ENCODE results near the gene SYT11. TPM values are rescaled to one million over a fixed set of nuclear protein-coding genes. Genes with fewer than 3 reads are reported as not detected.
A peak's percentile ranks its signal among the peaks of the same experiment; 100 is the strongest.

SYT11 gene
- total RNA-seq, 1 experiment from 2014 or later: 6.1 TPM

DNA sequence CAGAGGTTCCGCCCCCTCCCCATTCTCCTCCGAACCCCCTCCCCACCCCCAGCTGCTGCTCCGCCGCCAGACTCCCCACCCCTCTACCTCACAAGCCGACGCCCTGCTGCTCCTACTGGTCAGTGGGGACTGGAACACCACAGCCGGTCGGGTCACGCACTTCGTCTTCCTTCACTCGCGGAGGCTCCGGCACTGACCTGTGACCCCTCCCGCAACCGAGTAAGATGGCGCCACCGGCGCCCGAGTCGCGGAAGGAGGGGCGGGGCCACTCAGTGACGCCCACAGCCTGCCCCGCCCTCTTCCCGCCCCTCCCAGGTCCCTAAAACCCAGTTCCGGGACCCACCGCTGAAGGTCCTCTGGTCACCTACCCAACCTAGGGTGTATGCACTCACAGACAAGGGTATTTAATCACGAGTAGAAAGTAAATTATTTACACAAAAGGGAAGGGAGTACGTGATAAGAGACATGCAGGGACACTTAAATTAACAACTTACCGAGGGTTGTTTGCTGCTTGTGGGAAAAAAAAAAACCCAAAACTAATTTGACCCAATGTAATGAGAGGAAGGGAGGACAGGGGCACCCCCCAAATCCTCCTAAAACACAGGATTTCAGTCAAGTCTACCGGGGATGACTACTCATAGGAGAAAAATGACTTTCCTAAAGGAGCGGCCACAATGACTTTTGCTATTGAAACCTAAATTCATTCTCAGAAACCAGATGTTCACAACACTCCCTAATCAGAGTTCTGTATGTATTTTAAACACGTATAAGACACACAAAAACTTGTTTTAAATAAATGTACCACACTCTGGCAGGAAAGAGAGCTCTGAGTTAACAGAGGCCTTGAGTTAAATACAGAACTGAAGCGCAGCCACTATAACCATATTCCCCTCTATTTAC, 52.0 kb downstream of the SYT11 start, which contains the start of gene RIT1 (continued):
- TF ChIP-seq, protein P1, sequence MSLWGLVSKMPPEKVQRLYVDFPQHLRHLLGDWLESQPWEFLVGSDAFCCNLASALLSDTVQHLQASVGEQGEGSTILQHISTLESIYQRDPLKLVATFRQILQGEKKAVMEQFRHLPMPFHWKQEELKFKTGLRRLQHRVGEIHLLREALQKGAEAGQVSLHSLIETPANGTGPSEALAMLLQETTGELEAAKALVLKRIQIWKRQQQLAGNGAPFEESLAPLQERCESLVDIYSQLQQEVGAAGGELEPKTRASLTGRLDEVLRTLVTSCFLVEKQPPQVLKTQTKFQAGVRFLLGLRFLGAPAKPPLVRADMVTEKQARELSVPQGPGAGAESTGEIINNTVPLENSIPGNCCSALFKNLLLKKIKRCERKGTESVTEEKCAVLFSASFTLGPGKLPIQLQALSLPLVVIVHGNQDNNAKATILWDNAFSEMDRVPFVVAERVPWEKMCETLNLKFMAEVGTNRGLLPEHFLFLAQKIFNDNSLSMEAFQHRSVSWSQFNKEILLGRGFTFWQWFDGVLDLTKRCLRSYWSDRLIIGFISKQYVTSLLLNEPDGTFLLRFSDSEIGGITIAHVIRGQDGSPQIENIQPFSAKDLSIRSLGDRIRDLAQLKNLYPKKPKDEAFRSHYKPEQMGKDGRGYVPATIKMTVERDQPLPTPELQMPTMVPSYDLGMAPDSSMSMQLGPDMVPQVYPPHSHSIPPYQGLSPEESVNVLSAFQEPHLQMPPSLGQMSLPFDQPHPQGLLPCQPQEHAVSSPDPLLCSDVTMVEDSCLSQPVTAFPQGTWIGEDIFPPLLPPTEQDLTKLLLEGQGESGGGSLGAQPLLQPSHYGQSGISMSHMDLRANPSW (CRISPR knock-in tag; conservative IDR thresholded peaks at IDR 0.05; ENCODE audit: low read depth): no peak
- TF ChIP-seq ZNF121 (CRISPR knock-in tag; IDR thresholded peaks at IDR 0.05): no peak
- 0 out of 2 replicates have a peak, but pooled peaks have one; percentile 40 for TF ChIP-seq AR (CRISPR knock-in tag; IDR thresholded peaks at IDR 0.05)
- no peak for TF ChIP-seq ZSCAN18 (CRISPR knock-in tag; IDR thresholded peaks at IDR 0.05)
- peak; percentile 69; the same call in 1 of the 2 replicates for TF ChIP-seq EMX1 (CRISPR knock-in tag; IDR thresholded peaks at IDR 0.05)
- TF ChIP-seq KAT7 (CRISPR knock-in tag; IDR thresholded peaks at IDR 0.05; ENCODE audit: borderline replicate concordance): no peak
- no peak for TF ChIP-seq ESRRA (CRISPR knock-in tag; IDR thresholded peaks at IDR 0.05; ENCODE audit: borderline replicate concordance)
- no peak for TF ChIP-seq NFE2L1 (CRISPR knock-in tag; IDR thresholded peaks at IDR 0.05)
- no peak for TF ChIP-seq ATF1 (CRISPR knock-in tag; IDR thresholded peaks at IDR 0.05)
- TF ChIP-seq E2F1 (CRISPR knock-in tag; IDR thresholded peaks at IDR 0.05): no peak
- no peak for TF ChIP-seq TCF7 (CRISPR knock-in tag; IDR thresholded peaks at IDR 0.05; ENCODE audit: low read depth)
- no peak for TF ChIP-seq ETV6 (CRISPR knock-in tag; IDR thresholded peaks at IDR 0.05)
- TF ChIP-seq SMAD3 (CRISPR knock-in tag; IDR thresholded peaks at IDR 0.05; ENCODE audit: borderline replicate concordance): 0 out of 2 replicates have a peak, but pooled peaks have one; percentile 14
- TF ChIP-seq CBFB (CRISPR knock-in tag; IDR thresholded peaks at IDR 0.05; ENCODE audit: low read depth): no peak
- no peak for TF ChIP-seq IRF2 (CRISPR knock-in tag; IDR thresholded peaks at IDR 0.05; ENCODE audit: borderline replicate concordance, low read depth)
- TF ChIP-seq ZNF317 (CRISPR knock-in tag; IDR thresholded peaks at IDR 0.05; ENCODE audit: borderline replicate concordance, low read depth): no peak
- no peak for TF ChIP-seq TP53 (CRISPR knock-in tag; IDR thresholded peaks at IDR 0.05)
- TF ChIP-seq, protein P2, sequence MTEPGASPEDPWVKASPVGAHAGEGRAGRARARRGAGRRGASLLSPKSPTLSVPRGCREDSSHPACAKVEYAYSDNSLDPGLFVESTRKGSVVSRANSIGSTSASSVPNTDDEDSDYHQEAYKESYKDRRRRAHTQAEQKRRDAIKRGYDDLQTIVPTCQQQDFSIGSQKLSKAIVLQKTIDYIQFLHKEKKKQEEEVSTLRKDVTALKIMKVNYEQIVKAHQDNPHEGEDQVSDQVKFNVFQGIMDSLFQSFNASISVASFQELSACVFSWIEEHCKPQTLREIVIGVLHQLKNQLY (CRISPR knock-in tag; IDR thresholded peaks at IDR 0.05): no peak
- TF ChIP-seq, protein P3, sequence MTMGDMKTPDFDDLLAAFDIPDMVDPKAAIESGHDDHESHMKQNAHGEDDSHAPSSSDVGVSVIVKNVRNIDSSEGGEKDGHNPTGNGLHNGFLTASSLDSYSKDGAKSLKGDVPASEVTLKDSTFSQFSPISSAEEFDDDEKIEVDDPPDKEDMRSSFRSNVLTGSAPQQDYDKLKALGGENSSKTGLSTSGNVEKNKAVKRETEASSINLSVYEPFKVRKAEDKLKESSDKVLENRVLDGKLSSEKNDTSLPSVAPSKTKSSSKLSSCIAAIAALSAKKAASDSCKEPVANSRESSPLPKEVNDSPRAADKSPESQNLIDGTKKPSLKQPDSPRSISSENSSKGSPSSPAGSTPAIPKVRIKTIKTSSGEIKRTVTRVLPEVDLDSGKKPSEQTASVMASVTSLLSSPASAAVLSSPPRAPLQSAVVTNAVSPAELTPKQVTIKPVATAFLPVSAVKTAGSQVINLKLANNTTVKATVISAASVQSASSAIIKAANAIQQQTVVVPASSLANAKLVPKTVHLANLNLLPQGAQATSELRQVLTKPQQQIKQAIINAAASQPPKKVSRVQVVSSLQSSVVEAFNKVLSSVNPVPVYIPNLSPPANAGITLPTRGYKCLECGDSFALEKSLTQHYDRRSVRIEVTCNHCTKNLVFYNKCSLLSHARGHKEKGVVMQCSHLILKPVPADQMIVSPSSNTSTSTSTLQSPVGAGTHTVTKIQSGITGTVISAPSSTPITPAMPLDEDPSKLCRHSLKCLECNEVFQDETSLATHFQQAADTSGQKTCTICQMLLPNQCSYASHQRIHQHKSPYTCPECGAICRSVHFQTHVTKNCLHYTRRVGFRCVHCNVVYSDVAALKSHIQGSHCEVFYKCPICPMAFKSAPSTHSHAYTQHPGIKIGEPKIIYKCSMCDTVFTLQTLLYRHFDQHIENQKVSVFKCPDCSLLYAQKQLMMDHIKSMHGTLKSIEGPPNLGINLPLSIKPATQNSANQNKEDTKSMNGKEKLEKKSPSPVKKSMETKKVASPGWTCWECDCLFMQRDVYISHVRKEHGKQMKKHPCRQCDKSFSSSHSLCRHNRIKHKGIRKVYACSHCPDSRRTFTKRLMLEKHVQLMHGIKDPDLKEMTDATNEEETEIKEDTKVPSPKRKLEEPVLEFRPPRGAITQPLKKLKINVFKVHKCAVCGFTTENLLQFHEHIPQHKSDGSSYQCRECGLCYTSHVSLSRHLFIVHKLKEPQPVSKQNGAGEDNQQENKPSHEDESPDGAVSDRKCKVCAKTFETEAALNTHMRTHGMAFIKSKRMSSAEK (CRISPR knock-in tag; IDR thresholded peaks at IDR 0.05; ENCODE audit: borderline replicate concordance): no peak
- TF ChIP-seq ATF6 (CRISPR knock-in tag; IDR thresholded peaks at IDR 0.05): no peak
- TF ChIP-seq, protein P4, sequence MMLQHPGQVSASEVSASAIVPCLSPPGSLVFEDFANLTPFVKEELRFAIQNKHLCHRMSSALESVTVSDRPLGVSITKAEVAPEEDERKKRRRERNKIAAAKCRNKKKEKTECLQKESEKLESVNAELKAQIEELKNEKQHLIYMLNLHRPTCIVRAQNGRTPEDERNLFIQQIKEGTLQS (CRISPR knock-in tag; conservative IDR thresholded peaks at IDR 0.05): no peak
- TF ChIP-seq SMAD4 (CRISPR knock-in tag; IDR thresholded peaks at IDR 0.05): no peak
